ENCODE measurements around the gene RPL38.

RPL38 gene

DNA sequence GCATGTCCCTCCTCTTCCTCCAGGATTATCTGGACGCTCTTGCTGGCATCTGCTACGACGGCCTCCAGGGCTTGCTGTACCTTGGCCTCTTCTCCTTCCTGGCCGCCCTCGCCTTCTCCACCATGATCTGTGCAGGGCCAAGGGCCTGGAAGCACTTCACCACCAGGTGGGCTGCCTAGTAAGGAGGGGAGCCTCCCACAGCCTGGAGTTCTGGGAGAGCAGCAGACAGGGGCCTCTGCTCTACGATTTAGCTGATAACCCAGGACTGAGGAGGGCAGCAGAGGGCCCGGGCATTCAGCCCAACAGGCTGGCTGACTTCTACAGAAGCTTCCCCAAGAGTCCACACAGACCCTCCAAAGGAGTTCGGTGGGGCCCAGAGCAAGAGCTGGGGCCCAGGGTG lies 48.7 kb downstream of the RPL38 start:
- DNase-seq = no peak

GRCh38 chr17:74253036-74253435 lies 49.6 kb downstream of the RPL38 start:
- DNase-seq = no peak

- no peak for DNase-seq
Observed at GRCh38 chr17:74257311-74257710, 53.8 kb downstream of the RPL38 start.

DNA sequence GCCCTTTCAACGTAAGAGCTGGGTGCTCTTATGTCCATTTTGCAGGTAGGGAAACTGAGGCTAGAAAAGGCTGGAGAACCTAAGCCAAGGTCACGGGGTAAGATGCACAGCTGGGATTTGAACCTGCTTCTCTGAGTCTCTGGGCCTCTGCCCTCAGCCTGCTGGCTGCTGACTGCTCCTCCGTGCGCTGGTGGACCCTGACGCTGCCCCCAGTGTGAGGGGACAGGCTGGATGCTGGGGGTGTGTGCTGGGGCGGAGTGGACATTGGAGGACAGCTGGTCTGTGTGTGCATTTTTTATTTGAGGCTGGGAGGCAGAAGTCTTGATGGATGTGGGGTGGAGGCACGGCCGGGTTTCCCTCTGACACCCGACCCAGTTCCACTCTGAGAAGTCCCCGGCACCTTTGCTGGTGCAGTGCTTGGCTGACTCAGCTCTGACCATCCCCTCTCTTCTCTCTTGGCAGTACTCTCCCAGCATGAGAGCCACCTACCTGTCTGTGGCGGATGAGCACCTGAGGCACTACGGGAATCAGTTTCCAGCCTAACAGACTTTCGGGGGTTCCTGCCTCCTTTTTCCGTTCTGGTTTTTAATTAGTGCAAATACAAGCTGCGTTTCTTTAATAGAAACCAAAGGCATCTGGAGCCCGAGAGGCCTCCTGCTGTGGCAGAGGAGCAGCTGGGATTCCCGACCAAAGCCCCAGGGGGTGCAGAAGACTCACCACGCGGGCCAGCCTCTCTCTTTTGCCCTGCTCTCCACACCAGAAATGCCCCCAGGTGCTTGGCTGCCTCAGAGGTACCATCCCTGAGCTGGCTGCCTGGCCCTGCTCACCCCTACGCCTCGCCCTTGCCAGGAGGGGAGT lies 56.4 kb downstream of the RPL38 start:
- no peak for DNase-seq
